H1 (cell line): ENCODE data around the gene GRAMD2A. TPM values are rescaled to one million over a fixed set of nuclear protein-coding genes. Genes with fewer than 3 reads are reported as not detected.

Experiments
- CTCF ChIA-PET: fragments of 300-600 bp; sonication (Branson Sonifier 250); formaldehyde crosslinking; loops from one replicate; lab custom pipeline; 2021; ENCODE audit not compliant: partially characterized antibody; lab: Charles Lee
- POLR2A ChIA-PET: fragments of 300-600 bp; sonication (Branson Sonifier 250); formaldehyde crosslinking; loops from one replicate; lab custom pipeline; 2021; ENCODE audit warnings: inconsistent platforms; ENCODE audit not compliant: partially characterized antibody; lab: Charles Lee
- DNase-seq, 2 experiments: peaks; one replicate each; pipeline versions ENCODE4 v3.0.0 to v3.0.0-alpha.2; 2010 to 2022; ENCODE audit warnings: low spot score in 2 of 2, low read depth in 1 of 2, mixed read lengths in 1 of 2
- FAIRE-seq: peaks from 2 replicates; lab custom pipeline; 2011; peaks lifted over from hg19 to GRCh38; lab: Jason Lieb, UNC
- H2AFZ ChIP-seq: 2 replicates; pipeline ENCODE4 v1.8.1; 2012; ENCODE audit warnings: low read length, inconsistent platforms
- H2AK5ac ChIP-seq: 2 replicates; pipeline ENCODE4 v1.6.1; 2013; ENCODE audit warnings: low read depth, low read length
- H2BK120ac ChIP-seq: replicated peaks from 2 replicates; pipeline ENCODE3; 2013; ENCODE audit warnings: low read depth, low read length, inconsistent platforms
- H2BK12ac ChIP-seq: 2 replicates; pipeline ENCODE4 v1.6.1; 2013; ENCODE audit warnings: low read depth, low read length
- H2BK15ac ChIP-seq: 2 replicates; pipeline ENCODE4 v1.6.1; 2013; ENCODE audit warnings: low read length
- H2BK20ac ChIP-seq: 2 replicates; pipeline ENCODE4 v1.6.1; 2013; ENCODE audit warnings: low read length
- H2BK5ac ChIP-seq: 2 replicates; pipeline ENCODE4 v1.6.1; 2013; ENCODE audit warnings: low read depth, low read length
- H3K14ac ChIP-seq: 2 replicates; pipeline ENCODE4 v1.6.1; 2013; ENCODE audit warnings: inconsistent platforms; ENCODE audit not compliant: insufficient read length
- H3K18ac ChIP-seq: 2 replicates; pipeline ENCODE4 v1.6.1; 2013; ENCODE audit warnings: low read length; ENCODE audit errors: extremely low read depth
- H3K23ac ChIP-seq: 2 replicates; pipeline ENCODE4 v1.6.1; 2013; ENCODE audit warnings: inconsistent platforms; ENCODE audit not compliant: insufficient read length
- H3K23me2 ChIP-seq: 2 replicates; pipeline ENCODE4 v1.6.1; 2013; ENCODE audit warnings: low read depth, low read length
- H3K27ac ChIP-seq: 2 replicates; pipeline ENCODE4 v1.6.1; 2011; ENCODE audit warnings: low read depth, low read length, inconsistent platforms
- H3K27me3 ChIP-seq, 4 experiments: replicated peaks in 1 of 4; 1 replicate in 1 of 4; 2 replicates in 3 of 4; pipeline versions ENCODE4 v1.6.1 to v1.8.1; 2011 to 2013; ENCODE audit warnings: low read length in 3 of 4, mild to moderate bottlenecking in 3 of 4, inconsistent platforms in 2 of 4, mixed read lengths in 2 of 4, moderate library complexity in 1 of 4; ENCODE audit not compliant: control insufficient read depth in 3 of 4, insufficient read depth in 3 of 4; ENCODE audit errors: extremely low read depth in 1 of 4
- H3K36me3 ChIP-seq, 4 experiments: 2 replicates each; pipeline versions ENCODE4 v1.6.1 to v1.8.1; 2011 to 2013; ENCODE audit warnings: mild to moderate bottlenecking in 4 of 4, low read length in 3 of 4, moderate library complexity in 2 of 4, control low read depth in 1 of 4, inconsistent platforms in 1 of 4; ENCODE audit not compliant: insufficient read depth in 4 of 4, control insufficient read depth in 2 of 4
- H3K4ac ChIP-seq: replicated peaks from 2 replicates; pipeline ENCODE3; 2013; ENCODE audit warnings: low read length, low read depth, mixed read lengths, inconsistent platforms; ENCODE audit not compliant: insufficient read length
- H3K4me1 ChIP-seq, 4 experiments: replicated peaks in 1 of 4; 1 replicate in 1 of 4; 2 replicates in 3 of 4; pipeline versions ENCODE4 v1.6.1 to v1.8.1; 2011 to 2013; ENCODE audit warnings: low read length in 3 of 4, inconsistent platforms in 2 of 4, mixed read lengths in 1 of 4; ENCODE audit not compliant: insufficient read depth in 4 of 4, control insufficient read depth in 3 of 4
- H3K4me2 ChIP-seq, 2 experiments: 2 replicates each; pipeline versions ENCODE4 v1.6.1 to v1.8.1; 2011 to 2013; ENCODE audit warnings: low read depth in 2 of 2, low read length in 2 of 2, control low read depth in 1 of 2, inconsistent platforms in 1 of 2, mild to moderate bottlenecking in 1 of 2; ENCODE audit not compliant: insufficient read depth in 1 of 2
- H3K4me3 ChIP-seq, 4 experiments: fragments of 200-600, 300-600 bp in 1 of 4; sonication (generic), shearing (Covaris generic), sonication (Bioruptor Twin) in 1 of 4; 2 replicates each; pipeline versions ENCODE4 v1.5.1 to v1.8.1; 2011 to 2016; ENCODE audit warnings: low read length in 4 of 4, low read depth in 3 of 4, control low read depth in 2 of 4, inconsistent platforms in 2 of 4, mild to moderate bottlenecking in 2 of 4, mixed read lengths in 1 of 4, moderate library complexity in 1 of 4; ENCODE audit not compliant: insufficient read depth in 2 of 4; ENCODE audit errors: extremely low read depth in 1 of 4
- H3K56ac ChIP-seq: replicated peaks from 2 replicates; pipeline ENCODE3; 2013; ENCODE audit warnings: low read depth, mild to moderate bottlenecking, mixed read lengths, low read length, inconsistent platforms; ENCODE audit not compliant: insufficient read length
- H3K79me1 ChIP-seq: 2 replicates; pipeline ENCODE4 v1.6.1; 2013; ENCODE audit warnings: low read depth, low read length, control low read depth
- H3K79me2 ChIP-seq, 2 experiments: 2 replicates each; pipeline versions ENCODE4 v1.6.1 to v1.8.1; 2012 to 2013; ENCODE audit warnings: low read length in 2 of 2, mild to moderate bottlenecking in 2 of 2, inconsistent platforms in 1 of 2; ENCODE audit not compliant: insufficient read depth in 2 of 2, control insufficient read depth in 1 of 2
- H3K9ac ChIP-seq, 4 experiments: replicated peaks in 1 of 4; 1 replicate in 1 of 4; 2 replicates in 3 of 4; pipeline versions ENCODE4 v1.6.1 to v1.8.1; 2011 to 2013; ENCODE audit warnings: low read depth in 3 of 4, low read length in 3 of 4, control low read depth in 2 of 4, mild to moderate bottlenecking in 2 of 4, moderate library complexity in 2 of 4, inconsistent platforms in 1 of 4; ENCODE audit errors: extremely low read depth in 1 of 4
- H3K9me3 ChIP-seq, 2 experiments: 2 replicates each; pipeline versions ENCODE4 v1.6.1 to v1.8.1; 2012 to 2013; ENCODE audit warnings: mild to moderate bottlenecking in 2 of 2, moderate library complexity in 2 of 2, control low read depth in 1 of 2, inconsistent platforms in 1 of 2, low read depth in 1 of 2, low read length in 1 of 2, mixed read lengths in 1 of 2; ENCODE audit not compliant: insufficient read depth in 2 of 2
- H4K20me1 ChIP-seq, 2 experiments: replicated peaks in 1 of 2; 2 replicates each; pipeline versions ENCODE3 to v1.8.1; 2011 to 2013; ENCODE audit warnings: inconsistent platforms in 2 of 2, low read length in 2 of 2, mild to moderate bottlenecking in 1 of 2; ENCODE audit not compliant: insufficient read depth in 2 of 2, control insufficient read depth in 1 of 2
- H4K5ac ChIP-seq: 2 replicates; pipeline ENCODE4 v1.6.1; 2013; ENCODE audit warnings: low read length, low read depth, mixed read lengths, inconsistent platforms; ENCODE audit not compliant: insufficient read length
- H4K8ac ChIP-seq: 2 replicates; pipeline ENCODE4 v1.8.0; 2013; ENCODE audit warnings: mild to moderate bottlenecking, moderate library complexity, low read length, inconsistent platforms; ENCODE audit not compliant: insufficient read depth; ENCODE audit errors: extremely low read depth
- H4K91ac ChIP-seq: replicated peaks from 2 replicates; pipeline ENCODE3; 2013; ENCODE audit warnings: low read length, mixed read lengths, inconsistent platforms; ENCODE audit not compliant: insufficient read length
- RAD21 ChIP-seq, 2 experiments: IDR thresholded peaks in 1 of 2; conservative IDR thresholded peaks in 1 of 2; 2 replicates each; pipeline ENCODE4 v1.6.1; 2011; ENCODE audit warnings: low read depth in 2 of 2, low read length in 2 of 2, improper control_type of control experiment in 1 of 2, inconsistent platforms in 1 of 2, mild to moderate bottlenecking in 1 of 2, moderate library complexity in 1 of 2
- WGBS, 2 experiments: shearing (Covaris generic) in 1 of 2; methylation state at CpG; one replicate each; pipeline versions ENCODE4 v1.1.6 to v1.1.7; 2013 to 2015; ENCODE audit warnings: low lambda C conversion rate in 2 of 2, mixed read lengths in 2 of 2, inconsistent platforms in 1 of 2, low coverage in 1 of 2, missing lambda C conversion rate in 1 of 2; ENCODE audit not compliant: insufficient replicate concordance in 2 of 2, insufficient coverage in 1 of 2, insufficient read length in 1 of 2; ENCODE audit errors: extremely low coverage in 1 of 2, missing lambda C conversion rate in 1 of 2; 5-methylcytosine and 5-hydroxymethylcytosine counted together
- polyA plus RNA-seq, 7 experiments: library from polyadenylated mRNA; depleted of rRNA in 3 of 7; stranded (reverse) in 5 of 7; unstranded in 2 of 7; fragments of >200 nt in 5 of 7; fragments of 200-250 nt in 2 of 7; gene quantifications; 1 replicate in 5 of 7; 2 replicates in 1 of 7; 4 replicates in 1 of 7; pipeline versions ENCODE4 v1.2.1 to v1.2.3, GENCODE V29; 2011 to 2013; ENCODE audit warnings: missing spikeins in 2 of 7, mixed read lengths in 2 of 7
- total RNA-seq: library from RNA; stranded (reverse); fragmentation: NEBNext Ultra II Directional; extraction: Animal tissue kit (Norgen Biotek cat#: 25700); gene quantifications from 2 replicates; pipeline ENCODE4 v1.2.1, GENCODE V29; 2021

The GRAMD2A gene
- total and polyA plus RNA-seq, 2 of the 8 experiments (the other 6 are each of a cell fraction or from before 2014, with no cell fraction given): 0.57 to 1.5 TPM

GRCh38 chr15:72168131-72168807, 29.3 kb downstream of the GRAMD2A start:
- no peak overlapping the region for H3K9ac ChIP-seq
- 77% methylated on average over 7 of the region's 7 CpGs; no CpG with 5 or more reads in 1 of the 2 experiments for whole genome bisulfite sequencing, 2 experiments
- no peak for TF ChIP-seq RAD21 (IDR thresholded peaks at IDR 0.05 in 1 of 2, conservative IDR thresholded peaks at IDR 0.05 in 1 of 2; ENCODE audit: low read depth in 2 of 2, low read length in 2 of 2)

More at GRCh38 chr15:72168131-72168807, 29.3 kb downstream of the GRAMD2A start:
- H3K79me2 ChIP-seq: no peaks in the 10 kb centered on the region
- no peaks in the 10 kb centered on the region for H3K27me3 ChIP-seq
- H3K4ac ChIP-seq: no peak overlapping the region
- H3K79me1 ChIP-seq: no peaks in the 10 kb centered on the region
- H4K91ac ChIP-seq: no peak overlapping the region
- peaks cover 0 to 8% (median 2%) of the 10 kb centered on the region in 4 experiments; a peak in 3 of 7 replicates for H3K4me1 ChIP-seq
- DNase-seq (no peak), FAIRE-seq (no peak)
- 0 out of 2 replicates have a peak overlapping the region, but pooled peaks have one; percentile 29 for H2BK12ac ChIP-seq
- no peak overlapping the region for H3K23ac ChIP-seq
- H3K4me2 ChIP-seq: no peak overlapping the region
- H2AFZ ChIP-seq: no peak overlapping the region
- no peak overlapping the region for H3K14ac ChIP-seq
- no peaks in the 10 kb centered on the region for H3K36me3 ChIP-seq
- no peak overlapping the region for H3K4me3 ChIP-seq
- POLR2A ChIA-PET: interaction anchor here (0.6 to 1.5 kb wide), 3 partner anchors 12 to 1277 kb away, joined by 3 read pairs; no protein-coding TSS in a partner anchor
- no peak overlapping the region for H3K56ac ChIP-seq
- no peaks in the 10 kb centered on the region for H4K20me1 ChIP-seq
- no peaks in the 10 kb centered on the region for H3K23me2 ChIP-seq
- CTCF ChIA-PET: interaction anchor here (1.0 to 2.1 kb wide), 6 partner anchors 9 to 782 kb away, joined by 3 to 6 read pairs (median 5); no protein-coding TSS in a partner anchor
- no peak overlapping the region for H2BK120ac ChIP-seq
- H4K5ac ChIP-seq: no peak overlapping the region
- no peak overlapping the region for H2BK20ac ChIP-seq
- H2BK15ac ChIP-seq: no peak overlapping the region
- no peak overlapping the region for H3K18ac ChIP-seq
- no peaks in the 10 kb centered on the region for H3K9me3 ChIP-seq
- no peak overlapping the region for H2AK5ac ChIP-seq
- H2BK5ac ChIP-seq: 0 out of 2 replicates have a peak overlapping the region, but pooled peaks have one; percentile 8
- H3K27ac ChIP-seq: no peak overlapping the region
- no peak overlapping the region for H4K8ac ChIP-seq
